Measurements from ENCODE around the gene RPL9.
"Not testable (repeated sequence)": the region's sequence is repeated elsewhere in the genome, so short reads cannot be mapped to it uniquely, and the experiment has no call there.

The RPL9 gene

DNA sequence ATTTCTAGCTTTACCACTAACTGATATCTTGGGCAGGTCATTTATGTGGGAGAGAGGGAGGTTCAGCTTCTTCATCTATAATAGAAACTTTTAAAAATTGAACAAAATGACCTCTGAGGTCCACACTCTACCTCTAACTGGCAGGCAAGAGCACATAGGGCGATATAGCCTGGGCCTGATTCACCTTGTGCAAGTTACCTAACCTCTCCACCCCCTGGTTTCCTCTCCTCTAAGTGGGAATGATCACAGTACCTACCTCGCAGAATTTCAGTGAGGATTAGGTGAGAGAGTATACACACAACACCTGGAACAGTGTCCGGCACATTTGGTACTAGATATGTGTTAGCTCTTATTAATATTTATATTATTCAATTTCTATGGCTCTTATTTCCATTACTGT lies 36.5 kb downstream of the RPL9 start:
- Histone ChIP-seq H3K36me3 (ENCODE audit: control insufficient read depth in 2 of 2, insufficient read depth in 2 of 2, low read length in 2 of 2) (no peaks in the 10 kb centered on the region), H3K27ac (ENCODE audit: low read length) (no peak overlapping the region), H3K4me1 (ENCODE audit: control insufficient read depth, insufficient read depth, low read length) (no peaks in the 10 kb centered on the region), H3K9ac (ENCODE audit: low read length in 2 of 2) (no peak overlapping the region), H3K27me3 (ENCODE audit: control insufficient read depth in 1 of 2, insufficient read depth in 2 of 2, low read length in 2 of 2) (no peaks in the 10 kb centered on the region), H3K4me3 (ENCODE audit: low read length in 2 of 2) (no peak overlapping the region), H3K9me3 (ENCODE audit: control insufficient read depth in 2 of 2, low read length in 2 of 2) (no peaks in the 10 kb centered on the region)

DNA sequence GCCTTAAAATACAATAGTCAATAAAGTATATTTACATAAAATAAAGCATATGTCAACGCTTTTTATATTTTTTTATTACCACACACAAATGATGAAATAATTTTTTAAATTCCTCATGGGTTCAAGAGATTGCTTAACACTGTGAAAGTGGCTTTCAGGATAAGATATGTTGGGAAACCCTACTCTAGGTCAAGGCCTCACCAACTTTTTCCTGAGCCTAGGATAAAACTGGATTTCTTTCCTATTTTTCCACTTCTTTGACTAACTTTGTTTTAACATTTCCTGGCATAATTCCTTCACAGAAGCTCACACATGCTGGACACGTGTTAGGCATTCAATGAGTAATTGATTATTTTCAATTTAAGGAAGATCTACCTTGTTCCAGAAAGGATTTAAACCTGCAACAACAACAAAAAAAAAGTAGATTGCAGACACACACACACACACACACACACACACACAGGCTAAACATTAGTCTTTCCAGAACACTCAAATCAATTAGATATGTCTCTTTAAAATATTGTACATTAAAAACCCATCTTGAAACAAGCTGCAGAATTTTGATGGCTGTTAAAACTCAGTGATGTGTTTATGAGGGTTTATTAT lies 42.9 kb downstream of the RPL9 start:
- H3K4me1 ChIP-seq (ENCODE audit: control insufficient read depth, insufficient read depth, low read length): no peaks in the 10 kb centered on the region
- H3K9me3 ChIP-seq (ENCODE audit: control insufficient read depth in 2 of 2, low read length in 2 of 2): no peaks in the 10 kb centered on the region
- H3K4me3 ChIP-seq (ENCODE audit: low read length in 2 of 2): no peak overlapping the region
- no peaks in the 10 kb centered on the region for H3K36me3 ChIP-seq (ENCODE audit: control insufficient read depth in 2 of 2, insufficient read depth in 2 of 2, low read length in 2 of 2)
- no peak overlapping the region for H3K9ac ChIP-seq (ENCODE audit: low read length in 2 of 2)
- H3K27ac ChIP-seq (ENCODE audit: low read length): no peak overlapping the region
- H3K27me3 ChIP-seq (ENCODE audit: control insufficient read depth in 1 of 2, insufficient read depth in 2 of 2, low read length in 2 of 2): no peaks in the 10 kb centered on the region

DNA sequence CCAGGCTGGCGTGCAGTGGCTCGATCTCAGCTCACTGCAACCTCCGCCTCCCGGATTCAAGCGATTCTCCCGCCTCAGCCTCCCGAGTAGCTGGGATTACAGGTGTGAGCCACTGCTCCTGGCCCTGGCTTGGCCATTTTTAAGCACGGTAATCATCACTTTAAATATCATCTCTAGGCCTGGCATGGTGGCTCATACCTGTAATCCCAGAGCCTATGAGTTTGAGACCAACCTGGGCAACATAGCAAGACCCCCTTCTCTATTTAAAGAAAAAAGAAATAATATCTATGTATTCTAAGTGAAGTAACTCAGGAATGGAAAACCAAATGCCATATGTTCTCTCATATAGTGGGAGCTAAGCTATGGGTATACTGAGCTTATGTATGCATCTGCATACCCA lies 47.2 kb downstream of the RPL9 start:
- not testable (repeated sequence) for H3K36me3 ChIP-seq (ENCODE audit: control insufficient read depth in 2 of 2, insufficient read depth in 2 of 2, low read length in 2 of 2); H3K9me3 ChIP-seq (ENCODE audit: control insufficient read depth in 2 of 2, low read length in 2 of 2); H3K9ac ChIP-seq (ENCODE audit: low read length in 2 of 2); H3K27me3 ChIP-seq (ENCODE audit: control insufficient read depth in 1 of 2, insufficient read depth in 2 of 2, low read length in 2 of 2); H3K4me3 ChIP-seq (ENCODE audit: low read length in 2 of 2); H3K27ac ChIP-seq (ENCODE audit: low read length); H3K4me1 ChIP-seq (ENCODE audit: control insufficient read depth, insufficient read depth, low read length)

DNA sequence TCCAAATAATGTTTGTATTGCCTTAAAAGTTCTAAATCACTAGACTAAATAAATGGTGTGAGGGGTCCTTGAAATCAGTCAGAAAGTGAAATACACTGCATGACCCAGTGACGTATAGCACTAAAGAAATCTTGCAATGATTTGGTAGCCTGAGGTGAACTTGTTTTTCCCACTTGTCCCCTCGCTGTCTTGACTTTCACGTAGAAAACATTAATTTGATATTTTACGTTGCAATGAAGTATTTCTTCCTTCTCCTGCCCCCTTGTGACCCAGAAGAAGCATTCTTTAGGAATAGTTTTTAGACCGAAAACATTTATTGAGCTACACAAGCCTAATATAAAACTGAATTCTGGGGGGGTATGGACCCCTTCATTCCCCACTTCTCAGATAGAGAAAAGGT lies 48.3 kb downstream of the RPL9 start:
- Histone ChIP-seq H3K4me3 (ENCODE audit: low read length in 2 of 2) (no peak overlapping the region), H3K27ac (ENCODE audit: low read length) (no peak overlapping the region), H3K4me1 (ENCODE audit: control insufficient read depth, insufficient read depth, low read length) (no peaks in the 10 kb centered on the region), H3K9ac (ENCODE audit: low read length in 2 of 2) (no peak overlapping the region), H3K27me3 (ENCODE audit: control insufficient read depth in 1 of 2, insufficient read depth in 2 of 2, low read length in 2 of 2) (no peaks in the 10 kb centered on the region), H3K36me3 (ENCODE audit: control insufficient read depth in 2 of 2, insufficient read depth in 2 of 2, low read length in 2 of 2) (no peaks in the 10 kb centered on the region), H3K9me3 (ENCODE audit: control insufficient read depth in 2 of 2, low read length in 2 of 2) (no peaks in the 10 kb centered on the region)

DNA sequence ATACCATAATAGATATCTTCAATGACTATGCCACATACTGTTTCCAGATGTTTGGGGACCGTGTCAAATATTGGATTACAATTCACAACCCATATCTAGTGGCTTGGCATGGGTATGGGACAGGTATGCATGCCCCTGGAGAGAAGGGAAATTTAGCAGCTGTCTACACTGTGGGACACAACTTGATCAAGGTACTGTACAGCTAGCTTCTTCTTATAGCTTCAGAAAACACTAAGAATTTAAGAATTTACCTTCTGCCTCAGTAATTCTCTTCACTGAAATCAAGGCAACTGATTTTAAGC lies 51.2 kb downstream of the RPL9 start:
- no peaks in the 10 kb centered on the region for H3K4me1 ChIP-seq (ENCODE audit: control insufficient read depth, insufficient read depth, low read length)
- H3K36me3 ChIP-seq (ENCODE audit: control insufficient read depth in 2 of 2, insufficient read depth in 2 of 2, low read length in 2 of 2): no peaks in the 10 kb centered on the region
- H3K9ac ChIP-seq (ENCODE audit: low read length in 2 of 2): no peak overlapping the region
- H3K27me3 ChIP-seq (ENCODE audit: control insufficient read depth in 1 of 2, insufficient read depth in 2 of 2, low read length in 2 of 2): no peaks in the 10 kb centered on the region
- no peak overlapping the region for H3K4me3 ChIP-seq (ENCODE audit: low read length in 2 of 2)
- no peak overlapping the region for H3K27ac ChIP-seq (ENCODE audit: low read length)
- H3K9me3 ChIP-seq (ENCODE audit: control insufficient read depth in 2 of 2, low read length in 2 of 2): no peaks in the 10 kb centered on the region

DNA sequence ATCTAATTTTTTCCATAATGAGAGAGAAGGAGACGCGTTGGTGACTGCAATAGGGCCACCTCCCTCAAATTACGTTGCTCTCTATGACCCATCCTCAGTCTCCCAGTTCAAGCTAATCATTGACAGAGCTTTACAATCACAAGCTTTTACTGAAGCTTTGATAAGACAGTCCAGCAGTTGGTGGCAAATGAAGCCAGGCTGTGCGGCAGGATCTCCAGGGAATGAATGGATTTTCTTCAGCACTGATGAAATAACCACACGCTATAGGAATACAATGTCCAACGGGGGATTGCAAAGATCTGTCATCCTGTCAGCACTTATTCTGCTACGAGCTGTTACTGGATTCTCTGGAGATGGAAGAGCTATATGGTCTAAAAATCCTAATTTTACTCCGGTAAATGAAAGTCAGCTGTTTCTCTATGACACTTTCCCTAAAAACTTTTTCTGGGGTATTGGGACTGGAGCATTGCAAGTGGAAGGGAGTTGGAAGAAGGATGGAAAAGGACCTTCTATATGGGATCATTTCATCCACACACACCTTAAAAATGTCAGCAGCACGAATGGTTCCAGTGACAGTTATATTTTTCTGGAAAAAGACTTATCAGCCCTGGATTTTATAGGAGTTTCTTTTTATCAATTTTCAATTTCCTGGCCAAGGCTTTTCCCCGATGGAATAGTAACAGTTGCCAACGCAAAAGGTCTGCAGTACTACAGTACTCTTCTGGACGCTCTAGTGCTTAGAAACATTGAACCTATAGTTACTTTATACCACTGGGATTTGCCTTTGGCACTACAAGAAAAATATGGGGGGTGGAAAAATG lies 51.7 kb downstream of the RPL9 start, which contains the start of gene KLB:
Gene KLB (plus strand): TSS at position 168 of the 821 bp plus-strand sequence. CDS start 20 bp downstream, at position 188.
- Histone ChIP-seq H3K9me3 (ENCODE audit: control insufficient read depth in 2 of 2, low read length in 2 of 2) (no peaks in the 10 kb centered on the region), H3K27me3 (ENCODE audit: control insufficient read depth in 1 of 2, insufficient read depth in 2 of 2, low read length in 2 of 2) (no peaks in the 10 kb centered on the region), H3K9ac (ENCODE audit: low read length in 2 of 2) (no peak within 1 kb of the TSS), H3K4me1 (ENCODE audit: control insufficient read depth, insufficient read depth, low read length) (no peaks in the 10 kb centered on the region), H3K36me3 (ENCODE audit: control insufficient read depth in 2 of 2, insufficient read depth in 2 of 2, low read length in 2 of 2) (no peaks in the 10 kb centered on the region), H3K27ac (ENCODE audit: low read length) (no peak within 1 kb of the TSS), H3K4me3 (ENCODE audit: low read length in 2 of 2) (no peak within 1 kb of the TSS)
